WTC11 (cell line): ENCODE results near the gene CDH6. TPM values are rescaled to one million over a fixed set of nuclear protein-coding genes. Genes with fewer than 3 reads are reported as not detected.
A peak's percentile ranks its signal among the peaks of the same experiment; 100 is the strongest.

Source experiments
- ATAC-seq: fragments of 200-7000 bp; cut with Tn5 transposase; 2 replicates; pipeline ENCODE4 v1.10.0; 2021; ENCODE audit warnings: mild to moderate bottlenecking, moderate library complexity
- CTCF ChIA-PET: fragments of 300-600 bp; sonication (Branson Sonifier 250); formaldehyde crosslinking; loops from one replicate; lab custom pipeline; 2021; ENCODE audit warnings: antibody characterized with exemption; lab: Charles Lee
- POLR2A ChIA-PET: fragments of 350-600 bp; sonication (Branson Sonifier 250); formaldehyde crosslinking; loops from one replicate; lab custom pipeline; 2021; ENCODE audit warnings: antibody characterized with exemption; lab: Charles Lee
- DNase-seq: peaks from one replicate; pipeline ENCODE4 v3.0.0; 2021; ENCODE audit warnings: low spot score
- H3K27ac Mint-ChIP-seq: 2 replicates; pipeline ENCODE4 v1.8.0; 2021; ENCODE audit warnings: mixed read lengths
- H3K27me3 Mint-ChIP-seq: 2 replicates; pipeline ENCODE4 v1.8.0; 2021; ENCODE audit warnings: low read depth, mild to moderate bottlenecking, moderate library complexity, mixed read lengths
- H3K36me3 Mint-ChIP-seq: 2 replicates; pipeline ENCODE4 v1.8.0; 2021; ENCODE audit warnings: mixed read lengths
- H3K4me1 Mint-ChIP-seq: 2 replicates; pipeline ENCODE4 v1.8.0; 2022; ENCODE audit warnings: mixed read lengths
- H3K4me3 Mint-ChIP-seq: 2 replicates; pipeline ENCODE4 v1.8.0; 2021; ENCODE audit warnings: mild to moderate bottlenecking, moderate library complexity, mixed read lengths
- H3K9me3 Mint-ChIP-seq: 2 replicates; pipeline ENCODE4 v1.8.0; 2021; ENCODE audit warnings: mixed read lengths
- HMGA2 ChIP-seq: fragments of 250-450 bp; sonication (Bioruptor Pico); IDR thresholded peaks from 2 replicates; pipeline ENCODE4 v1.4.0; 2021; ENCODE audit warnings: mild to moderate bottlenecking, moderate library complexity
- JUN ChIP-seq: sonication (generic); formaldehyde crosslinking; IDR thresholded peaks from 2 replicates; pipeline ENCODE4 v1.8.0; 2023; ENCODE audit warnings: mild to moderate bottlenecking, missing genetic modification reagents
- NR2C2 ChIP-seq: sonication (generic); formaldehyde crosslinking; IDR thresholded peaks from 2 replicates; pipeline ENCODE4 v1.8.0; 2022; ENCODE audit warnings: mild to moderate bottlenecking, missing genetic modification reagents
- SOX15 ChIP-seq: fragments of 250-450 bp; sonication (Bioruptor Pico); IDR thresholded peaks from 2 replicates; pipeline ENCODE4 v1.9.0; 2021; ENCODE audit warnings: mild to moderate bottlenecking
- ZNF121 ChIP-seq: sonication (generic); formaldehyde crosslinking; IDR thresholded peaks from 2 replicates; pipeline ENCODE4 v1.8.0; 2023; ENCODE audit warnings: missing genetic modification reagents
- ZNF219 ChIP-seq: sonication (generic); formaldehyde crosslinking; IDR thresholded peaks from 2 replicates; pipeline ENCODE4 v1.8.0; 2023; ENCODE audit warnings: missing genetic modification reagents, mild to moderate bottlenecking, borderline replicate concordance
- ZNF396 ChIP-seq: fragments of 250-450 bp; sonication (Bioruptor Pico); IDR thresholded peaks from 2 replicates; pipeline ENCODE4 v1.8.0; 2021; ENCODE audit warnings: mild to moderate bottlenecking, moderate library complexity, borderline replicate concordance
- ZNF423 ChIP-seq: fragments of 250-450 bp; sonication (Bioruptor Pico); IDR thresholded peaks from 2 replicates; pipeline ENCODE4 v2.1.2; 2022; ENCODE audit warnings: mild to moderate bottlenecking, moderate library complexity
- total RNA-seq: library from RNA; stranded (reverse); gene quantifications from 3 replicates; pipeline ENCODE4 v1.2.3, GENCODE V29; 2021
- TF ChIP-seq, protein P1 (sequence below): sonication (generic); formaldehyde crosslinking; IDR thresholded peaks from 2 replicates; pipeline ENCODE4 v1.8.0; 2022; ENCODE audit warnings: missing genetic modification reagents
- TF ChIP-seq, protein P2 (sequence below): sonication (generic); formaldehyde crosslinking; conservative IDR thresholded peaks from 2 replicates; pipeline ENCODE4 v1.8.1; 2023; ENCODE audit warnings: mild to moderate bottlenecking, low read depth, missing genetic modification reagents, moderate library complexity
- TF ChIP-seq, protein P3 (sequence below): sonication (generic); formaldehyde crosslinking; IDR thresholded peaks from 2 replicates; pipeline ENCODE4 v1.8.1; 2022; ENCODE audit warnings: low read depth, mild to moderate bottlenecking, moderate library complexity, missing genetic modification reagents, borderline replicate concordance
- TF ChIP-seq, protein P4 (sequence below): sonication (generic); formaldehyde crosslinking; IDR thresholded peaks from 2 replicates; pipeline ENCODE4 v1.8.1; 2023; ENCODE audit warnings: mild to moderate bottlenecking, missing genetic modification reagents, borderline replicate concordance
- TF ChIP-seq, protein P5 (sequence below): sonication (generic); formaldehyde crosslinking; IDR thresholded peaks from 2 replicates; pipeline ENCODE4 v1.8.0; 2023; ENCODE audit warnings: missing genetic modification reagents, mild to moderate bottlenecking, borderline replicate concordance
- TF ChIP-seq, protein P6 (sequence below): fragments of 250-450 bp; sonication (Bioruptor Pico); IDR thresholded peaks from 2 replicates; pipeline ENCODE4 v1.9.0; 2021; ENCODE audit warnings: mild to moderate bottlenecking
- TF ChIP-seq, protein P7 (sequence below): sonication (generic); formaldehyde crosslinking; IDR thresholded peaks from 2 replicates; pipeline ENCODE4 v1.8.1; 2023; ENCODE audit warnings: mild to moderate bottlenecking, missing genetic modification reagents, moderate library complexity

Gene CDH6
- total RNA-seq, 1 experiment from 2014 or later, result 2.6 TPM

DNA sequence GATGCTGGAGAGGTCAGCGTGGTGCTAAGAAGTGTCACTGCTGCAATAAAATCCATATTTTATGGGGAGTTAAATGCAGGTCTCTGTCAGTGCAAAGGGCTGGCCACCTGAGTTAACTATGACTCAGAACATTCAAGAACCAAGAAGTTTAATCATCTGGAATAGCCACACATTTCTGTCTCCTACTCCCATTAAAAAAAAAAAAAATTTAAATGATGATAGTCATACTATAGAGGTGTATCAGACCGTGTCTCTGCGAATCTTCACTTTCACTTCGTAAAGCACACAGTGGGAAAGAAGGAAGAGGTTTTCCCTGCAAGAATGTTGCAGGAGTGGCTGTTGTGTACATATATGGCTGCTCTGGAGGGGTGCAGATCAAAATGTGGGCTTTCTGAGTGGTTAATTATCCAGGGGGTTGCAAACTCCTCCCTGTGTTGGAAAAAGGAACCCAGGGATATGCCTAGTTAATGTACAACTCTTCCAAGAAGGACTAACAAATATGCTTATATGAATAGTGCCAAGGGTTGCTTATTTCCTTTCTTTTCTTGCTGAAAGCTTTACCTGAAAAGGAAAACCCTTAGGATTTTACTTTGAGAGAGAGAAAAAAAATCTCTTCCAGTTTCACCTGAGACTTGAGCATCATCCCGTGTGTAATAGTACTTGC, 1.5 kb downstream of the CDH6 start:
- Mint-ChIP-seq H3K4me3 (peak overlapping the region; percentile 85), H3K4me1 (peaks cover 31% of the 10 kb centered on the region), H3K27ac (no peak overlapping the region), H3K36me3 (no peaks in the 10 kb centered on the region), H3K9me3 (no peaks in the 10 kb centered on the region), H3K27me3 (peaks cover 55% of the 10 kb centered on the region)
- DNase-seq (no peak), ATAC-seq (no peak)
- POLR2A ChIA-PET, result no interaction called here
- TF ChIP-seq, protein P1, sequence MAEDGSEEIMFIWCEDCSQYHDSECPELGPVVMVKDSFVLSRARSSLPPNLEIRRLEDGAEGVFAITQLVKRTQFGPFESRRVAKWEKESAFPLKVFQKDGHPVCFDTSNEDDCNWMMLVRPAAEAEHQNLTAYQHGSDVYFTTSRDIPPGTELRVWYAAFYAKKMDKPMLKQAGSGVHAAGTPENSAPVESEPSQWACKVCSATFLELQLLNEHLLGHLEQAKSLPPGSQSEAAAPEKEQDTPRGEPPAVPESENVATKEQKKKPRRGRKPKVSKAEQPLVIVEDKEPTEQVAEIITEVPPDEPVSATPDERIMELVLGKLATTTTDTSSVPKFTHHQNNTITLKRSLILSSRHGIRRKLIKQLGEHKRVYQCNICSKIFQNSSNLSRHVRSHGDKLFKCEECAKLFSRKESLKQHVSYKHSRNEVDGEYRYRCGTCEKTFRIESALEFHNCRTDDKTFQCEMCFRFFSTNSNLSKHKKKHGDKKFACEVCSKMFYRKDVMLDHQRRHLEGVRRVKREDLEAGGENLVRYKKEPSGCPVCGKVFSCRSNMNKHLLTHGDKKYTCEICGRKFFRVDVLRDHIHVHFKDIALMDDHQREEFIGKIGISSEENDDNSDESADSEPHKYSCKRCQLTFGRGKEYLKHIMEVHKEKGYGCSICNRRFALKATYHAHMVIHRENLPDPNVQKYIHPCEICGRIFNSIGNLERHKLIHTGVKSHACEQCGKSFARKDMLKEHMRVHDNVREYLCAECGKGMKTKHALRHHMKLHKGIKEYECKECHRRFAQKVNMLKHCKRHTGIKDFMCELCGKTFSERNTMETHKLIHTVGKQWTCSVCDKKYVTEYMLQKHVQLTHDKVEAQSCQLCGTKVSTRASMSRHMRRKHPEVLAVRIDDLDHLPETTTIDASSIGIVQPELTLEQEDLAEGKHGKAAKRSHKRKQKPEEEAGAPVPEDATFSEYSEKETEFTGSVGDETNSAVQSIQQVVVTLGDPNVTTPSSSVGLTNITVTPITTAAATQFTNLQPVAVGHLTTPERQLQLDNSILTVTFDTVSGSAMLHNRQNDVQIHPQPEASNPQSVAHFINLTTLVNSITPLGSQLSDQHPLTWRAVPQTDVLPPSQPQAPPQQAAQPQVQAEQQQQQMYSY, result no peak
- TF ChIP-seq ZNF423 (no peak), ZNF121 (CRISPR knock-in tag) (no peak), JUN (CRISPR knock-in tag) (no peak), ZNF396 (CRISPR knock-in tag) (no peak), HMGA2 (no peak), ZNF219 (CRISPR knock-in tag) (no peak), SOX15 (CRISPR knock-in tag) (no peak), NR2C2 (no peak)
- TF ChIP-seq, protein P2, sequence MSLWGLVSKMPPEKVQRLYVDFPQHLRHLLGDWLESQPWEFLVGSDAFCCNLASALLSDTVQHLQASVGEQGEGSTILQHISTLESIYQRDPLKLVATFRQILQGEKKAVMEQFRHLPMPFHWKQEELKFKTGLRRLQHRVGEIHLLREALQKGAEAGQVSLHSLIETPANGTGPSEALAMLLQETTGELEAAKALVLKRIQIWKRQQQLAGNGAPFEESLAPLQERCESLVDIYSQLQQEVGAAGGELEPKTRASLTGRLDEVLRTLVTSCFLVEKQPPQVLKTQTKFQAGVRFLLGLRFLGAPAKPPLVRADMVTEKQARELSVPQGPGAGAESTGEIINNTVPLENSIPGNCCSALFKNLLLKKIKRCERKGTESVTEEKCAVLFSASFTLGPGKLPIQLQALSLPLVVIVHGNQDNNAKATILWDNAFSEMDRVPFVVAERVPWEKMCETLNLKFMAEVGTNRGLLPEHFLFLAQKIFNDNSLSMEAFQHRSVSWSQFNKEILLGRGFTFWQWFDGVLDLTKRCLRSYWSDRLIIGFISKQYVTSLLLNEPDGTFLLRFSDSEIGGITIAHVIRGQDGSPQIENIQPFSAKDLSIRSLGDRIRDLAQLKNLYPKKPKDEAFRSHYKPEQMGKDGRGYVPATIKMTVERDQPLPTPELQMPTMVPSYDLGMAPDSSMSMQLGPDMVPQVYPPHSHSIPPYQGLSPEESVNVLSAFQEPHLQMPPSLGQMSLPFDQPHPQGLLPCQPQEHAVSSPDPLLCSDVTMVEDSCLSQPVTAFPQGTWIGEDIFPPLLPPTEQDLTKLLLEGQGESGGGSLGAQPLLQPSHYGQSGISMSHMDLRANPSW (CRISPR knock-in tag), result no peak
- TF ChIP-seq, protein P3, sequence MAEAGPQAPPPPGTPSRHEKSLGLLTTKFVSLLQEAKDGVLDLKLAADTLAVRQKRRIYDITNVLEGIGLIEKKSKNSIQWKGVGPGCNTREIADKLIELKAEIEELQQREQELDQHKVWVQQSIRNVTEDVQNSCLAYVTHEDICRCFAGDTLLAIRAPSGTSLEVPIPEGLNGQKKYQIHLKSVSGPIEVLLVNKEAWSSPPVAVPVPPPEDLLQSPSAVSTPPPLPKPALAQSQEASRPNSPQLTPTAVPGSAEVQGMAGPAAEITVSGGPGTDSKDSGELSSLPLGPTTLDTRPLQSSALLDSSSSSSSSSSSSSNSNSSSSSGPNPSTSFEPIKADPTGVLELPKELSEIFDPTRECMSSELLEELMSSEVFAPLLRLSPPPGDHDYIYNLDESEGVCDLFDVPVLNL (CRISPR knock-in tag), result no peak
- TF ChIP-seq, protein P4, sequence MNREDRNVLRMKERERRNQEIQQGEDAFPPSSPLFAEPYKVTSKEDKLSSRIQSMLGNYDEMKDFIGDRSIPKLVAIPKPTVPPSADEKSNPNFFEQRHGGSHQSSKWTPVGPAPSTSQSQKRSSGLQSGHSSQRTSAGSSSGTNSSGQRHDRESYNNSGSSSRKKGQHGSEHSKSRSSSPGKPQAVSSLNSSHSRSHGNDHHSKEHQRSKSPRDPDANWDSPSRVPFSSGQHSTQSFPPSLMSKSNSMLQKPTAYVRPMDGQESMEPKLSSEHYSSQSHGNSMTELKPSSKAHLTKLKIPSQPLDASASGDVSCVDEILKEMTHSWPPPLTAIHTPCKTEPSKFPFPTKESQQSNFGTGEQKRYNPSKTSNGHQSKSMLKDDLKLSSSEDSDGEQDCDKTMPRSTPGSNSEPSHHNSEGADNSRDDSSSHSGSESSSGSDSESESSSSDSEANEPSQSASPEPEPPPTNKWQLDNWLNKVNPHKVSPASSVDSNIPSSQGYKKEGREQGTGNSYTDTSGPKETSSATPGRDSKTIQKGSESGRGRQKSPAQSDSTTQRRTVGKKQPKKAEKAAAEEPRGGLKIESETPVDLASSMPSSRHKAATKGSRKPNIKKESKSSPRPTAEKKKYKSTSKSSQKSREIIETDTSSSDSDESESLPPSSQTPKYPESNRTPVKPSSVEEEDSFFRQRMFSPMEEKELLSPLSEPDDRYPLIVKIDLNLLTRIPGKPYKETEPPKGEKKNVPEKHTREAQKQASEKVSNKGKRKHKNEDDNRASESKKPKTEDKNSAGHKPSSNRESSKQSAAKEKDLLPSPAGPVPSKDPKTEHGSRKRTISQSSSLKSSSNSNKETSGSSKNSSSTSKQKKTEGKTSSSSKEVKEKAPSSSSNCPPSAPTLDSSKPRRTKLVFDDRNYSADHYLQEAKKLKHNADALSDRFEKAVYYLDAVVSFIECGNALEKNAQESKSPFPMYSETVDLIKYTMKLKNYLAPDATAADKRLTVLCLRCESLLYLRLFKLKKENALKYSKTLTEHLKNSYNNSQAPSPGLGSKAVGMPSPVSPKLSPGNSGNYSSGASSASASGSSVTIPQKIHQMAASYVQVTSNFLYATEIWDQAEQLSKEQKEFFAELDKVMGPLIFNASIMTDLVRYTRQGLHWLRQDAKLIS, result no peak
- TF ChIP-seq, protein P5, sequence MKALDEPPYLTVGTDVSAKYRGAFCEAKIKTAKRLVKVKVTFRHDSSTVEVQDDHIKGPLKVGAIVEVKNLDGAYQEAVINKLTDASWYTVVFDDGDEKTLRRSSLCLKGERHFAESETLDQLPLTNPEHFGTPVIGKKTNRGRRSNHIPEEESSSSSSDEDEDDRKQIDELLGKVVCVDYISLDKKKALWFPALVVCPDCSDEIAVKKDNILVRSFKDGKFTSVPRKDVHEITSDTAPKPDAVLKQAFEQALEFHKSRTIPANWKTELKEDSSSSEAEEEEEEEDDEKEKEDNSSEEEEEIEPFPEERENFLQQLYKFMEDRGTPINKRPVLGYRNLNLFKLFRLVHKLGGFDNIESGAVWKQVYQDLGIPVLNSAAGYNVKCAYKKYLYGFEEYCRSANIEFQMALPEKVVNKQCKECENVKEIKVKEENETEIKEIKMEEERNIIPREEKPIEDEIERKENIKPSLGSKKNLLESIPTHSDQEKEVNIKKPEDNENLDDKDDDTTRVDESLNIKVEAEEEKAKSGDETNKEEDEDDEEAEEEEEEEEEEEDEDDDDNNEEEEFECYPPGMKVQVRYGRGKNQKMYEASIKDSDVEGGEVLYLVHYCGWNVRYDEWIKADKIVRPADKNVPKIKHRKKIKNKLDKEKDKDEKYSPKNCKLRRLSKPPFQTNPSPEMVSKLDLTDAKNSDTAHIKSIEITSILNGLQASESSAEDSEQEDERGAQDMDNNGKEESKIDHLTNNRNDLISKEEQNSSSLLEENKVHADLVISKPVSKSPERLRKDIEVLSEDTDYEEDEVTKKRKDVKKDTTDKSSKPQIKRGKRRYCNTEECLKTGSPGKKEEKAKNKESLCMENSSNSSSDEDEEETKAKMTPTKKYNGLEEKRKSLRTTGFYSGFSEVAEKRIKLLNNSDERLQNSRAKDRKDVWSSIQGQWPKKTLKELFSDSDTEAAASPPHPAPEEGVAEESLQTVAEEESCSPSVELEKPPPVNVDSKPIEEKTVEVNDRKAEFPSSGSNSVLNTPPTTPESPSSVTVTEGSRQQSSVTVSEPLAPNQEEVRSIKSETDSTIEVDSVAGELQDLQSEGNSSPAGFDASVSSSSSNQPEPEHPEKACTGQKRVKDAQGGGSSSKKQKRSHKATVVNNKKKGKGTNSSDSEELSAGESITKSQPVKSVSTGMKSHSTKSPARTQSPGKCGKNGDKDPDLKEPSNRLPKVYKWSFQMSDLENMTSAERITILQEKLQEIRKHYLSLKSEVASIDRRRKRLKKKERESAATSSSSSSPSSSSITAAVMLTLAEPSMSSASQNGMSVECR, result no peak
- TF ChIP-seq, protein P6, sequence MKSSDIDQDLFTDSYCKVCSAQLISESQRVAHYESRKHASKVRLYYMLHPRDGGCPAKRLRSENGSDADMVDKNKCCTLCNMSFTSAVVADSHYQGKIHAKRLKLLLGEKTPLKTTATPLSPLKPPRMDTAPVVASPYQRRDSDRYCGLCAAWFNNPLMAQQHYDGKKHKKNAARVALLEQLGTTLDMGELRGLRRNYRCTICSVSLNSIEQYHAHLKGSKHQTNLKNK (CRISPR knock-in tag), result no peak
- TF ChIP-seq, protein P7, sequence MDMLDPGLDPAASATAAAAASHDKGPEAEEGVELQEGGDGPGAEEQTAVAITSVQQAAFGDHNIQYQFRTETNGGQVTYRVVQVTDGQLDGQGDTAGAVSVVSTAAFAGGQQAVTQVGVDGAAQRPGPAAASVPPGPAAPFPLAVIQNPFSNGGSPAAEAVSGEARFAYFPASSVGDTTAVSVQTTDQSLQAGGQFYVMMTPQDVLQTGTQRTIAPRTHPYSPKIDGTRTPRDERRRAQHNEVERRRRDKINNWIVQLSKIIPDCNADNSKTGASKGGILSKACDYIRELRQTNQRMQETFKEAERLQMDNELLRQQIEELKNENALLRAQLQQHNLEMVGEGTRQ, result no peak
- CTCF ChIA-PET, result interaction anchor here (1.7 to 2.2 kb wide), 2 partner anchors 37 to 76 kb away, joined by 7 to 11 read pairs; no protein-coding TSS in a partner anchor
